ENCODE measurements around the gene FBXO15.

GRCh38 chr18:74068296-74068695 is 79.3 kb downstream of the FBXO15 start:
- TF ChIP-seq CTCF (conservative IDR thresholded peaks at IDR 0.05): no peak
- no peak for TF ChIP-seq EZH2 (IDR thresholded peaks at IDR 0.05; ENCODE audit: low read depth)

Data from PC-9 (cell line).